ENCODE data around the gene ETDC.

- no peak for TF ChIP-seq TAF1 (IDR thresholded peaks at IDR 0.05; ENCODE audit: low read depth, low read length)
- TF ChIP-seq POLR2A (IDR thresholded peaks at IDR 0.05; ENCODE audit: low read depth, low read length) = no peak
- no peak for TF ChIP-seq POLR2AphosphoS5 (IDR thresholded peaks at IDR 0.05; ENCODE audit: low read depth, low read length)
- no peak for TF ChIP-seq PAX5 (IDR thresholded peaks at IDR 0.05; ENCODE audit: insufficient read depth, low read length, severe bottlenecking)
- no peak for TF ChIP-seq SPI1 (IDR thresholded peaks at IDR 0.05; ENCODE audit: low read depth, low read length)
- TF ChIP-seq POU2F2 (IDR thresholded peaks at IDR 0.05; ENCODE audit: low read depth, low read length) = no peak
These were observed 22.2 kb downstream of the ETDC start for GRCh38 chrX:135331525-135331924.
